GM18498 (cell line): Measurements from ENCODE around the gene CD200.

ENCODE experiments used
- ATAC-seq: cut with Tn5 transposase; IDR thresholded peaks from one replicate; pipeline ENCODE4 v1.9.1; 2021; ENCODE audit warnings: mild to moderate bottlenecking, moderate library complexity; ENCODE audit not compliant: unreplicated experiment

The CD200 gene

GRCh38 chr3:112407214-112407887 is 74.4 kb downstream of the CD200 start:
- ATAC-seq = peak; percentile 52

- peak; percentile 22 for ATAC-seq
These were observed 75.1 kb downstream of the CD200 start for GRCh38 chr3:112407888-112408702.

- ATAC-seq = no peak
These were observed 76.1 kb downstream of the CD200 start for GRCh38 chr3:112409041-112409440.

GRCh38 chr3:112411425-112411824 is 78.5 kb downstream of the CD200 start:
- ATAC-seq = no peak
